ENCODE results near the gene SLC7A10. TPM values are rescaled to one million over a fixed set of nuclear protein-coding genes. Genes with fewer than 3 reads are reported as not detected.

The SLC7A10 gene
- total RNA-seq, 1 experiment from 2014 or later: 2.9 TPM

DNA sequence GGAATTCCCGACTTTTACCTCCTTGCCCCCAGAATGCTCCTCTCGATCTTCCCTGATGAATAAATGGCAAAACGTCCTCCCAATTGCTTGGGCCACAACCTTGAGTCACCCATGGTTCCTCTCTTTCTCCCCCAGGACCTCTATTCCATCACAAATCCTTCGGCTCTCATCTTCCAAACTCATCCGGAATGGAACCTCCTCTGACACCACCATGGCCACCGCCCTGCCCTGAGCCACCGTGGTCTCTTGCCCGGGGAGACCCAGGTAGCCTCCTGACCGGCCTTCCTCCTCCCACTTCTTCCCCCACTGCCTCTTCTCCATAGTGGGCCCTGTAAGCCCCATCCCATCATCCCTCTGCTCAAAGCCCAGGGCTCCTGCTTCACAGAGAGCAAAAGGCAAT lies 4.9 kb downstream of the SLC7A10 start:
- H3K4me3 Mint-ChIP-seq: no peak overlapping the region
- Histone ChIP-seq H3K4me2 (ENCODE audit: insufficient read depth, insufficient read length, low read length) (no peak overlapping the region), H3K18ac (ENCODE audit: insufficient read length, low read depth, low read length) (no peak overlapping the region), H2AFZ (ENCODE audit: low read length) (no peak overlapping the region), H2BK15ac (ENCODE audit: low read depth, low read length) (no peak overlapping the region), H3K56ac (ENCODE audit: insufficient read length, low read depth, low read length) (no peak overlapping the region), H2BK20ac (ENCODE audit: low read depth, low read length, poor library complexity, severe bottlenecking) (no peak overlapping the region), H3K9ac (ENCODE audit: extremely low read depth, insufficient read length, low read length) (no peak overlapping the region), H3T11ph (ENCODE audit: low read length) (no peak overlapping the region), H3K23me2 (ENCODE audit: insufficient read length, low read depth, low read length, poor library complexity, severe bottlenecking) (no peaks in the 10 kb centered on the region), H4K91ac (ENCODE audit: insufficient read length, low read depth, low read length) (no peak overlapping the region), H3K27me3 (ENCODE audit: insufficient read depth, low read length) (peaks cover 9% of the 10 kb centered on the region; the same call in 1 of the 2 replicates), H2BK12ac (ENCODE audit: insufficient read length, low read depth, low read length) (no peak overlapping the region), H3K79me2 (ENCODE audit: insufficient read depth, low read length) (no peaks in the 10 kb centered on the region), H3K27ac (ENCODE audit: insufficient read length, low read depth, low read length) (no peak overlapping the region), H3K23ac (ENCODE audit: insufficient read length, low read depth, low read length) (no peak overlapping the region), H3K9me3 (ENCODE audit: control insufficient read depth, low read depth, low read length) (no peaks in the 10 kb centered on the region), H2BK120ac (ENCODE audit: low read depth, low read length, poor library complexity, severe bottlenecking) (no peak overlapping the region), H2AK5ac (ENCODE audit: insufficient read length, low read length) (no peak overlapping the region), H4K20me1 (ENCODE audit: control insufficient read depth, insufficient read depth, insufficient read length) (no peaks in the 10 kb centered on the region), H4K5ac (ENCODE audit: insufficient read length, low read depth, low read length) (no peak overlapping the region), H4K8ac (replicated peaks; ENCODE audit: insufficient read length, low read depth, low read length) (no peak overlapping the region), H3K4me1 (ENCODE audit: insufficient read depth, low read length) (no peaks in the 10 kb centered on the region), H3K4ac (ENCODE audit: low read depth, low read length) (no peak overlapping the region), H3K79me1 (ENCODE audit: insufficient read depth, low read depth, low read length, poor library complexity, severe bottlenecking) (no peaks in the 10 kb centered on the region), H2BK5ac (ENCODE audit: insufficient read length, low read length) (no peak overlapping the region), H3K14ac (ENCODE audit: insufficient read depth, low read length) (no peak overlapping the region)
- H3K9me3 Mint-ChIP-seq: peaks cover 0 to 2% of the 10 kb centered on the region in 2 experiments; a peak in 1 of 5 replicates
- H3K27ac Mint-ChIP-seq: no peak overlapping the region
- no peaks in the 10 kb centered on the region for H3K36me3 Mint-ChIP-seq (ENCODE audit: insufficient read depth in 1 of 3, low read depth in 3 of 3)
- DNase-seq: no peak
- H3K27me3 Mint-ChIP-seq (ENCODE audit: low read depth): peaks cover 32% of the 10 kb centered on the region
- H3K4me1 Mint-ChIP-seq: peaks cover 6 to 15% of the 10 kb centered on the region in 2 experiments
- TF ChIP-seq, protein P1, sequence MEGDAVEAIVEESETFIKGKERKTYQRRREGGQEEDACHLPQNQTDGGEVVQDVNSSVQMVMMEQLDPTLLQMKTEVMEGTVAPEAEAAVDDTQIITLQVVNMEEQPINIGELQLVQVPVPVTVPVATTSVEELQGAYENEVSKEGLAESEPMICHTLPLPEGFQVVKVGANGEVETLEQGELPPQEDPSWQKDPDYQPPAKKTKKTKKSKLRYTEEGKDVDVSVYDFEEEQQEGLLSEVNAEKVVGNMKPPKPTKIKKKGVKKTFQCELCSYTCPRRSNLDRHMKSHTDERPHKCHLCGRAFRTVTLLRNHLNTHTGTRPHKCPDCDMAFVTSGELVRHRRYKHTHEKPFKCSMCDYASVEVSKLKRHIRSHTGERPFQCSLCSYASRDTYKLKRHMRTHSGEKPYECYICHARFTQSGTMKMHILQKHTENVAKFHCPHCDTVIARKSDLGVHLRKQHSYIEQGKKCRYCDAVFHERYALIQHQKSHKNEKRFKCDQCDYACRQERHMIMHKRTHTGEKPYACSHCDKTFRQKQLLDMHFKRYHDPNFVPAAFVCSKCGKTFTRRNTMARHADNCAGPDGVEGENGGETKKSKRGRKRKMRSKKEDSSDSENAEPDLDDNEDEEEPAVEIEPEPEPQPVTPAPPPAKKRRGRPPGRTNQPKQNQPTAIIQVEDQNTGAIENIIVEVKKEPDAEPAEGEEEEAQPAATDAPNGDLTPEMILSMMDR (conservative IDR thresholded peaks at IDR 0.05): no peak
- WGBS (ENCODE audit: extremely low coverage, insufficient read length, low lambda C conversion rate): no CpG with 5 or more reads among the region's 9 CpGs
